IMR-90 (cell line): Measurements from ENCODE around the gene CCDC87. TPM values are rescaled to one million over a fixed set of nuclear protein-coding genes. Genes with fewer than 3 reads are reported as not detected.
A peak's percentile ranks its signal among the peaks of the same experiment; 100 is the strongest.

Experiments
- ATAC-seq: fragments of 200-7000 bp; cut with Tn5 transposase; 2 replicates; pipeline ENCODE4 v1.9.1; 2020; ENCODE audit warnings: low read depth, mild to moderate bottlenecking, moderate library complexity
- BruUV-seq: library from RNA; stranded (reverse); fragments of 400-500 nt; replicated peaks from 2 replicates; lab custom pipeline; 2021; lab: Mats Ljungman, UMichigan
- CTCF ChIA-PET: fragments of 300-600 bp; formaldehyde crosslinking; extraction: SDS; loops from one replicate; lab custom pipeline; 2021; ENCODE audit warnings: antibody characterized with exemption; lab: Yijun Ruan, JAX
- POLR2A ChIA-PET: fragments of 300-600 bp; sonication (Branson Sonifier 250); formaldehyde crosslinking; loops from one replicate; lab custom pipeline; 2022; ENCODE audit warnings: antibody characterized with exemption; ENCODE audit not compliant: unreplicated experiment; lab: Charles Lee
- DNase-seq: peaks from one replicate; pipeline ENCODE4 v3.0.0; 2013
- H2AFZ ChIP-seq: replicated peaks from 2 replicates; pipeline ENCODE3; 2013; ENCODE audit warnings: low read length, mild to moderate bottlenecking; ENCODE audit not compliant: poor library complexity
- H2AK5ac ChIP-seq: 2 replicates; pipeline ENCODE4 v1.6.1; 2013; ENCODE audit warnings: low read depth, low read length, inconsistent platforms
- H2AK9ac ChIP-seq: replicated peaks from 2 replicates; pipeline ENCODE3; 2013; ENCODE audit warnings: mild to moderate bottlenecking, low read depth, low read length, moderate library complexity; ENCODE audit not compliant: poor library complexity
- H2BK120ac ChIP-seq: 2 replicates; pipeline ENCODE4 v1.6.1; 2013; ENCODE audit warnings: low read depth, low read length, inconsistent platforms
- H2BK15ac ChIP-seq: 3 replicates; pipeline ENCODE4 v1.6.1; 2013; ENCODE audit warnings: low read depth, low read length, inconsistent platforms
- H2BK20ac ChIP-seq: 2 replicates; pipeline ENCODE4 v1.6.1; 2013; ENCODE audit warnings: low read depth, mild to moderate bottlenecking, inconsistent platforms, low read length, moderate library complexity
- H2BK5ac ChIP-seq: 2 replicates; pipeline ENCODE4 v1.6.1; 2013; ENCODE audit warnings: mild to moderate bottlenecking, low read depth, low read length, inconsistent platforms; ENCODE audit not compliant: poor library complexity, severe bottlenecking
- H3K14ac ChIP-seq: replicated peaks from 2 replicates; pipeline ENCODE4 v1.6.1; 2013; ENCODE audit warnings: low read depth, low read length, inconsistent platforms
- H3K18ac ChIP-seq: 2 replicates; pipeline ENCODE4 v1.6.1; 2013; ENCODE audit warnings: low read depth, low read length, control low read depth
- H3K23ac ChIP-seq: 2 replicates; pipeline ENCODE4 v1.6.1; 2013; ENCODE audit warnings: low read depth, low read length, inconsistent platforms
- H3K27ac ChIP-seq: 2 replicates; pipeline ENCODE4 v1.5.1; 2013; ENCODE audit warnings: mild to moderate bottlenecking, control low read depth, low read length; ENCODE audit not compliant: insufficient read depth
- H3K27me3 ChIP-seq: 2 replicates; pipeline ENCODE4 v1.6.1; 2013; ENCODE audit warnings: low read length; ENCODE audit not compliant: control insufficient read depth, insufficient read depth
- H3K36me3 ChIP-seq: 2 replicates; pipeline ENCODE4 v1.6.1; 2013; ENCODE audit warnings: low read length, mixed read lengths; ENCODE audit not compliant: control insufficient read depth, insufficient read depth
- H3K4ac ChIP-seq: 2 replicates; pipeline ENCODE4 v1.6.1; 2013; ENCODE audit warnings: low read depth, low read length, inconsistent platforms
- H3K4me1 ChIP-seq: 2 replicates; pipeline ENCODE4 v1.6.1; 2013; ENCODE audit warnings: low read length, mixed read lengths; ENCODE audit not compliant: control insufficient read depth, insufficient read depth
- H3K4me2 ChIP-seq: 2 replicates; pipeline ENCODE4 v1.6.1; 2013; ENCODE audit warnings: low read depth, mild to moderate bottlenecking, control low read depth, low read length, moderate library complexity
- H3K4me3 ChIP-seq: 2 replicates; pipeline ENCODE4 v1.5.1; 2013; ENCODE audit warnings: low read depth, mild to moderate bottlenecking, control low read depth, low read length, moderate library complexity; ENCODE audit not compliant: insufficient read depth
- H3K56ac ChIP-seq: 2 replicates; pipeline ENCODE4 v1.6.1; 2013; ENCODE audit warnings: low read length, inconsistent platforms; ENCODE audit not compliant: insufficient read depth; ENCODE audit errors: extremely low read depth
- H3K79me1 ChIP-seq, 2 experiments: 2 replicates each; pipeline ENCODE4 v1.6.1; 2013; ENCODE audit warnings: low read length in 2 of 2, inconsistent platforms in 1 of 2, low read depth in 1 of 2
- H3K9ac ChIP-seq: 2 replicates; pipeline ENCODE4 v1.6.1; 2013; ENCODE audit warnings: low read depth, low read length, control low read depth
- H3K9me1 ChIP-seq: 2 replicates; pipeline ENCODE4 v1.6.1; 2013; ENCODE audit warnings: low read length, inconsistent platforms; ENCODE audit not compliant: insufficient read depth
- H3K9me3 ChIP-seq: 2 replicates; pipeline ENCODE4 v1.6.1; 2013; ENCODE audit warnings: low read length; ENCODE audit not compliant: control insufficient read depth, insufficient read depth
- H4K20me1 ChIP-seq: 2 replicates; pipeline ENCODE4 v1.6.1; 2013; ENCODE audit warnings: low read length, inconsistent platforms; ENCODE audit not compliant: insufficient read depth
- H4K5ac ChIP-seq: 2 replicates; pipeline ENCODE4 v1.6.1; 2013; ENCODE audit warnings: mild to moderate bottlenecking, low read depth, low read length, control low read depth
- H4K8ac ChIP-seq, 2 experiments: 2 replicates each; pipeline ENCODE4 v1.6.1; 2013; ENCODE audit warnings: low read depth in 2 of 2, low read length in 2 of 2, control low read depth in 1 of 2, inconsistent platforms in 1 of 2
- H4K91ac ChIP-seq: 2 replicates; pipeline ENCODE4 v1.6.1; 2013; ENCODE audit warnings: low read depth, low read length, inconsistent platforms; ENCODE audit not compliant: insufficient read depth
- MAFK ChIP-seq: IDR thresholded peaks from 2 replicates; pipeline ENCODE4 v1.6.1; 2012; ENCODE audit warnings: low read depth, low read length, improper control_type of control experiment
- WGBS, 2 experiments: methylation state at CpG; one replicate each; pipeline versions ENCODE4 v1.1.5 to v1.1.7; 2013; ENCODE audit warnings: missing lambda C conversion rate in 2 of 2; ENCODE audit not compliant: insufficient read length in 1 of 2; ENCODE audit errors: extremely low coverage in 2 of 2; 5-methylcytosine and 5-hydroxymethylcytosine counted together
- dilution Hi-C: fragments of 300-500 bp; cut with HindIII; formaldehyde crosslinking; loops from one replicate; pipeline ENCODE4 v1.14.3; 2018; ENCODE audit warnings: low sequenced_read_pairs; ENCODE audit not compliant: unreplicated experiment
- in situ Hi-C: fragments of 300-500 bp; cut with MboI; formaldehyde crosslinking; loops from 3 replicates; pipeline ENCODE4 v1.14.3; 2019; ENCODE audit warnings: low sequenced_read_pairs, inconsistent platforms, mixed read lengths
- intact Hi-C: fragments of 100-400 bp; cut with micrococcal nuclease; formaldehyde crosslinking; loops from 2 replicates; pipeline ENCODE4 v1.10.0; 2022
- polyA plus RNA-seq, 3 experiments: library from polyadenylated mRNA; depleted of rRNA; stranded (reverse); fragments of >200 nt; gene quantifications; 2 replicates each; pipeline ENCODE4 v1.2.3, GENCODE V29; 2012; ENCODE audit warnings: low replicate concordance in 1 of 3
- total RNA-seq: library from RNA; depleted of rRNA; stranded (reverse); fragments of >200 nt; gene quantifications from 2 replicates; pipeline ENCODE4 v1.2.3, GENCODE V29; 2012

The CCDC87 gene
- total and polyA plus RNA-seq, 2 of the 4 experiments (the other 2 are of a cell fraction), result 0.18 to 0.19 TPM

DNA sequence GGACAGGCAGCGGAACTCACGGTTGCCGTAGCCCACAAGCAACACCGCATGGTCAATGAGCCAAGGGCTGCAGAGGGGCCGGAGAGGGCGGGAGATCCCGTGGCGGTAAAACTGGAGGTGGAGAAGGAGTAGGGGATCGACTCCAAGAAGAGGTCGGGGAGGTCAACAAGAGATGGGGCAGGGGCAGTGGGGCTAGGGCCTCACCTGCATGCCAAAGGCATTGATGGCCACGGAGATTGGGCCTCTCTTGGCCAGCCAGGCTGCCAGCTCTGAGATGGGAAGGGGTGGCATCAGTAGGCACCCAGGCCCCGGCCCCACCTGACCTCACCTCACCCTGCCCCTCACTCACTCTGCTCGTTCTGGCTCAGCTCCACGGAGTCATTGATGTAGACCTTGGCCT is 28.3 kb downstream of the CCDC87 start:
- Histone ChIP-seq H3K4me3 (no peak overlapping the region), H3K36me3 (peaks cover 3% of the 10 kb centered on the region; the same call in 1 of the 2 replicates), H3K4me1 (peaks cover 3% of the 10 kb centered on the region; the same call in 1 of the 2 replicates), H2AFZ (peak overlapping the region; percentile 21), H2BK5ac (no peak overlapping the region), H2BK20ac (no peak overlapping the region), H2AK5ac (no peak overlapping the region), H3K14ac (no peak overlapping the region), H3K56ac (no peak overlapping the region), H2BK120ac (no peak overlapping the region), H3K9ac (no peak overlapping the region), H3K23ac (no peak overlapping the region), H3K9me1 (peaks cover 4% of the 10 kb centered on the region; the same call in 1 of the 2 replicates), H3K4me2 (no peak overlapping the region), H2BK15ac (no peak overlapping the region), H3K79me1 (no peaks in the 10 kb centered on the region), H4K91ac (no peak overlapping the region), H3K18ac (no peak overlapping the region), H3K27me3 (peaks cover 4% of the 10 kb centered on the region; the same call in 1 of the 2 replicates), H4K20me1 (no peaks in the 10 kb centered on the region), H3K9me3 (no peaks in the 10 kb centered on the region), H4K8ac (no peak overlapping the region), H3K4ac (no peak overlapping the region), H3K27ac (no peak overlapping the region), H2AK9ac (peak overlapping the region; percentile 72), H4K5ac (no peak overlapping the region)
- ChIA-PET POLR2A (no interaction called here), CTCF (no interaction called here)
- WGBS, 2 experiments, result 90% methylated on average over 4 of the region's 14 CpGs; no CpG with 5 or more reads in 1 of the 2 experiments
- no peak for TF ChIP-seq MAFK
- dilution Hi-C loops, result no loop called here
- intact Hi-C loops, result no loop called here
- no TSS peak for BruUV-seq
- in situ Hi-C loops, result no loop called here
- DNase-seq (no peak), ATAC-seq (no peak)
